Neuron (in vitro differentiated cells): ENCODE measurements around the gene CCDC92B.
"Not testable (repeated sequence)": the region's sequence is repeated elsewhere in the genome, so short reads cannot be mapped to it uniquely, and the experiment has no call there.

Experiments
- H2AFZ ChIP-seq: one replicate; pipeline ENCODE4 v1.6.1; 2013; ENCODE audit warnings: low read depth, mild to moderate bottlenecking, inconsistent platforms, low read length, moderate library complexity
- H3K27me3 ChIP-seq: one replicate; pipeline ENCODE4 v1.6.1; 2013; ENCODE audit warnings: low read length; ENCODE audit not compliant: insufficient read depth
- H3K36me3 ChIP-seq: one replicate; pipeline ENCODE4 v1.6.1; 2013; ENCODE audit warnings: low read length; ENCODE audit not compliant: insufficient read depth
- H3K4me1 ChIP-seq: one replicate; pipeline ENCODE4 v1.6.1; 2013; ENCODE audit warnings: low read length; ENCODE audit not compliant: insufficient read depth
- H3K4me3 ChIP-seq: 2 replicates; pipeline ENCODE4 v1.5.1; 2013; ENCODE audit warnings: mild to moderate bottlenecking, low read length, moderate library complexity
- H3K9me3 ChIP-seq: one replicate; pipeline ENCODE4 v1.6.1; 2013; ENCODE audit warnings: low read length

The CCDC92B gene

DNA sequence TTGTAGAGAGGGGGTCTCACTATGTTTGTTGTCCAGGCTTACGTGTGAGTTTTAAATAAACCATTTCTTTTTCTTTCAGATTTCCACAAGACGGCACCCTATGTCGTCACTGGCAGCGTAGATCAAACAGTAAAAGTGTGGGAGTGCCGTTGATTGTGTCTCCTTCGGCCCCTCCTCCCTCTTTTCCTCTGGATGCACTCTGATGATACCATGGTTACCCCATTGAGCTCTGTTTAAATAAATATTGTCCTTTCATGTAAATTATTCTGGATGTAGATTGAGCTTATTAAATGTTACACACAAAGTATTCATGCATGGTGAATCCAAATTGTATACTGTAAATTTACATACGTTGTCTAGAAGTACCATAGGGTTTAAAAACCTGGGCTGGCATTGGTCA, 67.8 kb downstream of the CCDC92B start:
- Histone ChIP-seq H2AFZ (no peak overlapping the region), H3K9me3 (no peaks in the 10 kb centered on the region), H3K4me3 (no peak overlapping the region), H3K36me3 (peaks cover 60% of the 10 kb centered on the region), H3K27me3 (no peaks in the 10 kb centered on the region), H3K4me1 (peaks cover 4% of the 10 kb centered on the region)

DNA sequence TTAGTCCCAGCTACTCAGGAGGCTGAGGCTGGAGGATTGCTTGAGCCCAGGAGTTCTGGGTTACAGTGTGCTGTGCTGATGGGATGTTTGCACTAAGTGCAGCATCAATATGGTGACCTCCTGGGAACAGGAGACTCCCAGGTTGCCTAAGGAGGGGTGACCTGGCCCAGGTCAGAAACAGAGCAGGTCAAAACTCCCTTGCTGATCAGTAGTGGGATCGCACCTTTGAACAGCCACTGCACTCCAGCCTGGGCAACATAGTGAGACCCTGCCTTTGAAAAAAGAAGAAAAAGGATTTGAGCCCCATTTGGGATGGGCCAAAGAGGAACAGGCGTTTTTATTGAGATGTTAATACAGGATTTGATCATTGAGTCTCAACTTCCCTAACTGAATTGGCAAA, 68.5 kb downstream of the CCDC92B start:
- Histone ChIP-seq H3K36me3 (peaks cover 60% of the 10 kb centered on the region), H3K4me3 (no peak overlapping the region), H2AFZ (no peak overlapping the region)

GRCh38 chr17:2679247-2679646, 70.2 kb downstream of the CCDC92B start:
- H3K4me1 ChIP-seq, H3K9me3 ChIP-seq, H3K27me3 ChIP-seq, H3K4me3 ChIP-seq, H2AFZ ChIP-seq: not testable (repeated sequence)
- peaks cover 73% of the 10 kb centered on the region for H3K36me3 ChIP-seq

More for the DNA sequence above, 68.5 kb downstream of the CCDC92B start:
- Histone ChIP-seq H3K27me3 (no peaks in the 10 kb centered on the region), H3K4me1 (peaks cover 4% of the 10 kb centered on the region), H3K9me3 (no peaks in the 10 kb centered on the region)
